NCI-H2196 treated with DMSO at 0.1 percent for 48 hours (cell line): ENCODE data around the gene PPP1R15B.
"Not testable (repeated sequence)": the region's sequence is repeated elsewhere in the genome, so short reads cannot be mapped to it uniquely, and the experiment has no call there.

Source experiments
- DNase-seq: peaks from one replicate; lab custom pipeline; 2025; ENCODE audit not compliant: unreplicated experiment; lab: John Stamatoyannopoulos, UW

PPP1R15B gene

DNA sequence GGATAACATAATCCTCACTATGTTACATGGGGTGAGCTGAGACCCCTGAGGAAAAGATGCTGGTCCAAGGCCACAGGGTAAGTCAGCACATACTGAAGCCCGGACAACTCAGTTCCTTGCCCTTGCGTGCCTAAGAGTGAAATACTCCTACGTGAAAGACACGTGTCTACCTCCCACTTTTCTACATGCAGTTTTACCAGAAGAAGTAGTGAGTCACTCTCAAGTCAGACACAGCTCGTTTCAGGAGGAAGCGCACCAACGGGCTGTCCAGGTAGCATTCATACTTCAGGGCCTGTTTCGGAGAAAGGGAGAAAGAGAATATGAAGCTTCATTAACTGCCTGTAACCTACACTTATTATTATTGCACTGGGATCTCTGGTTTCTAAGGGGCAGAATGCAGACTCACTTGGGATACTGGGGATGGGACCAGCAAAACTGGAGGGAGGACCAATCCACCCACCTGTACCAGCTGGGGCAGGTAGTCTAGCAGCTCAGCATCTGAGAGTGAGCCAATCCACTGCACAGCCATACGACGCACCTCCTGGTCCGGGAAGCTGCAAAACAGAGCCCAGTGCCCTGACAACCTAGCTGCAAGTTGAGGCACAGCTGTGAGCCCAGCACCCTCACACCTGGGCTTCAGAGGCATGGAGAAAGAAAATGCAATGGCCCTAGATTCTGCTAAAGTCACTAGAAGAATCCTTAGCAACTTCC, 32.4 kb upstream of the PPP1R15B start:
- DNase-seq, result no peak

DNA sequence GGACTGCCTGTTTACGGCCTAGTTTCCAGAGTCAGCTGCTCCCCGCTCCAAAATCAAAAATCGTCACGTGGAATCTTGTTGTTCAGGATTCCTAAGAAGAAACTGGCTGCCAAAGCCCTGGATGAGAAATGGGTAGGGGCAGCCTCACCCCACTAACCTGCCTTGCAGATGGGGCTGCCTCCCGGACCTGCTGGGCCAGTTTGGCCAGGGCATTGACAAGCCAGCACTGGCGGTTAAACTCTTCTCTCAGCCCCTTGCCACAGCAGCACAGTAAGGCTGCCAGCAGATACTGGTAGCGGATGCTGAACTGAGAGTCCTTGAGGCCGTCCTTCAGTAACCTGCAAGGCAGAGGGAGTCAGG, 31.6 kb upstream of the PPP1R15B start:
- no peak for DNase-seq

- no peak for DNase-seq
These were observed 31.0 kb upstream of the PPP1R15B start for GRCh38 chr1:204442376-204443259.

- DNase-seq, result no peak
These were observed 29.9 kb upstream of the PPP1R15B start for GRCh38 chr1:204441558-204441957.

- DNase-seq, result no peak
These were observed 28.2 kb upstream of the PPP1R15B start for GRCh38 chr1:204439621-204440375.

DNA sequence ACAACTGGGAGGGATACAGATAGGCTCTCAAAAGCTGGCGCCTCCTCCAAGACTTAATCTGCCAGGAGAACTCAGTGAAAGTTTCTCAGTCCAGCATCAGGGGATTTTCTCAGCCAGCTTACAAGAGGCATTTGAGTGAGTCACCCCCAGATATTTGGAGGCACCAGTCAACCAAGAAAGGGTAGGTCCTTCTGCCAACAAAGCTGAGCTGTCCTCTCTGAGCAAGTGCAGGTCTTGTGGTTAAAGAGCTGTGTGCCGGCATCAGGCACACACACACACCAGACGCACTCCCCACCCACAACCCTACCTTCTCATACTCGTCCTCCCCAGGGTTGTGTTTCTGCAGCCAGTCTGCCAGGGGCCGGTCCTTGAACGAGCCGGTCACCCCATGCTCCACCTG, 27.0 kb upstream of the PPP1R15B start:
- no peak for DNase-seq

GRCh38 chr1:204437796-204438570, 26.4 kb upstream of the PPP1R15B start:
- DNase-seq, result no peak

GRCh38 chr1:204435872-204436271, 24.3 kb upstream of the PPP1R15B start:
- DNase-seq, result no peak

GRCh38 chr1:204435381-204435831, 23.8 kb upstream of the PPP1R15B start:
- no peak for DNase-seq

DNA sequence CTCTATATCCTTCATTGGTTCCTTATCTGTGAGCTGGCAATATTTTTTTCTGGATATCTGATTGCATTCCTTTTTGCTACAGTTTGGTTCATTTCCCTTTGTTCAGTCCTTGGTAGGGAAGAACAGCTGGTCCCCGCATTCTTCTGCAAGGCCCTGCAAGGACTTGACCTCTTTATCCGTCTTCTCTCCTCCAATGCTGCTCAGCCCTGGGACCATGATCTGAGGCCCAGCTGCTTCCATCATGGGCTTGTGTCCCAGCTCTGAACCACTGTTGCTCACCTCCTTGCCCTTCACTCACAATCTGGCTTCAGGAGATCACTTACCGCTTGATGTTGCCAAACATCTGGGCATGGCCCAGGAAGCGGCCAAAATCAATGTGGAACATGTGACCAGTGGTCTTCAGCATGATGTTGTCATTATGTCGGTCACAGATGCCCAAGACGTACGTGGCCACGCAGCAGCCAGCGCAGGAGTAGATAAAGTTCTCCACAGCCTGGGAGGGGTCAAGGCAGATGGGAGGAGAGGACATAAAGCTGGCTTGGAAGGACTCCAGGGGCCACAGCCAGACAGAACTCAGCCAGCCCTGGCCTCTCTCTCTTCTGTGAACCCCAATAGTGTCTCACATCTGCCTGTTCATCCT, 22.6 kb upstream of the PPP1R15B start:
- no peak for DNase-seq

GRCh38 chr1:204432708-204433107, 21.1 kb upstream of the PPP1R15B start:
- DNase-seq, result no peak

DNA sequence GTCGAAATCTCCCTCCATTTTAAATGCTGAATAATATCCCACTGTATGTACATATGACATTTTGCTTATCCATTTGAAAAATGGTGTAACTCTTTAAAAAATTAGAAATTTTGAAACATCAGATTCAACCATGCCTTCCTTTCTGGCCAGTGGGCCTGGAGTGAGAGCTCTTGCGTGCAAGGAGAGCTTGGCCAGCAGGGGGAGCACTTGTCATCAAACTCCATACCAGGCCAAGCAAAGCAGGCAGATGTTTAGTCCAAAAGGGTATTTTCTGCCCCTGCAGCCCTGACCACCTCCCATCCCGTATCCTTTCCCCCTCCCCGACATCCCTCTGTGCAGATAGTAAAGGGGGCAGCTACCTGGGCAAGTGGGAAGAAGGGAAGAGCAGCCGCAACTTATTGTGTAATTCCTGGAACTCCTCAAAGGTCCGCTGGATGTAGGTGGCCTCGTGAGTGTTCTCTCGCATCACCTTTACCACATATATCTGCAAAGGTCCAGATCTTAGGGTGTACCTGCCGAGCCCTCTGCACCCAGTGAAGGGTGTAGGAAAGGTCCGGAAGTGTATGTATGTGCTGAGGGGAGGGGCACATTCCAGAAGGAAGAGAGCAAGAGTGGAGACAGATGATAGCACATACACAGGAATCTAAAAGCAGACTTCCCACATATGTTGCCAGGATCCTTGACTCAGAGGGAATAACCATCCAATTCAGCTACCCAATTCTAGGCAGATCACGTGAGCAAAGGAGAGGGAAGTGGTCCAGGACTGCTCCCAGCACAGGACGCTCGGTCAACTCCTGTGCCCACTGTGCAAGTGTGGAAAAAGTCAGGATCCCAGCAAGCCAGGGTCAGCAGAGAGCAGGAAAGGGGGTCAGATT, 19.9 kb upstream of the PPP1R15B start:
- DNase-seq, result peak; percentile 33

GRCh38 chr1:204429746-204430145, 18.1 kb upstream of the PPP1R15B start:
- no peak for DNase-seq

DNA sequence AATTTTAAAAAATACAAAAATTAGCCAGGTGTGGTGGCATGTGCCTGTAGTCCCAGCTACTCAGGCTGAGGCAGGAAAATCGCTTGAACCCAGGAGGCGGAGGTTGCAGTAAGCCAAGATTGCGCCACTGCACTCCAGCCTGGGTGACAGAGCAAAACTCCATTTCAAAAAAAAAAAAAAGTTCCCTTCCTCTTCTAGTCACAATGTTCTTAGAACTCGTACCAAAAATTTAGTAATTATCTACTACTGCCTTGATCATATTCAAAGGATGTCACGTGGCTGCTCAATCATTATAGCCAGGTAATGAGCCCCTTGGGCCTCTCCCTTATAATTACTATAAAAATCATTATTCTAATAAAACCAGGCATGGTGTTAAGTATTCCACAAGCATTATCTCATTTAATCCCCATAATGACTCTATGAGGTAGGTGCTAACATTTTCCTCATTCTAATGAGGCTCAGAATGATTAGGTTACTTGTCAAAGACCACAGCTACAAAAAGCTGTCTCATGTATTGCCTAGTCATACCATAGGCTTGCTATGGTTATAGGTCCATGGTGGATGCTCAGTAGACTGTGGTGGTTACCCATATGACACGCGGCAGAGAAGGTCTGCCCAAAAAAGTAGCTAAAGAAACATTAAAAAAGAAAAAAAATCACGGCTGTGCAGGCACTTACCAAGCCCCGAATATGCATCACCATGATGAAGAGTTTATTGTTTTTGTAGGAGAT, 15.5 kb upstream of the PPP1R15B start:
- no peak for DNase-seq

DNA sequence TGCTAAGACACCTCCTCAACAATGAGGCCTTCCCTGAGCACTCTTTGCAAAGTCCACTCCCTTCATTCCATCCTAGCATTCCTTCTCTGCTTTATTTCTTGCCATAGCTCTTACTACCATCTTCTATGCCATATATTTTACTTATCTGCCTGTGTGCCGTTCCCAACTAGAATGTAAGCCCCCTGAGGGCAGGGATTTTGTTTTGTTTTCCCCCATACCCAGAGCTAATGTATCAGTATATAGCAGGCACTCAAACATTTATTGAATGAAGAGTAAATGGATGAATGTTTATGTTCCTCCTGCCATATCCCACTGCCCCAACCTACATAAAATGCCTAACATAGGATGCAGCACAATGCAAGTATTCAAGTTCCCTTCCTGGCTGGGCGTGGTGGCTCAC, 14.9 kb upstream of the PPP1R15B start:
- no peak for DNase-seq

- DNase-seq, result no peak
These were observed 14.4 kb upstream of the PPP1R15B start for GRCh38 chr1:204426035-204426436.

DNA sequence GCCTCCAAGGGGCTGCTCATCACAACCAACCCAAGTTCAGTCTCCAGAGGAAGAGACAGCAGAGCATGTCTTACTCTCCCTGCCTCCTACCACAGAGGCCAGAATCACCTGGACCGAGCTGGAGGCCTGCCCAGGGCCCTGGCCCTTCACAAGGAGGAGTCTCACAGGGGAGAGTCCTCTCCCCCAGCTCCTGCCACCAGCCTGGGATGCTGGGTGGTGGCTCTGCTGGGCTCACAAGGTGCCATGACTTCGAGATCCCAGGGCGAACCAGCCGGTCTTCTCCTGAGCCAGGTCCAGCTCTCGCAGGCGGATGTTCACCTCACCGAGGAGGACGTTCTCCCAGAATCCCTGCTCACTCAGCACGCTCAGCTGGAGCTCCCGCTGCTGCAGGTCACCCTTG, 13.0 kb upstream of the PPP1R15B start:
- no peak for DNase-seq

- DNase-seq, result not testable (repeated sequence)
These were observed 10.6 kb upstream of the PPP1R15B start for GRCh38 chr1:204422061-204422705.
